ENCODE measurements around the gene PARVB. TPM values are rescaled to one million over a fixed set of nuclear protein-coding genes. Genes with fewer than 3 reads are reported as not detected.

PARVB gene
- total and polyA plus RNA-seq, 2 donors (not counting 1 experiment from before 2014, with no cell fraction given) = 12.1 to 47.3 TPM

GRCh38 chr22:44220727-44221680, 196.9 kb downstream of the PARVB start:
- DNase-seq (ENCODE audit: low read depth in 2 of 2) = no peak
- no peak overlapping the region for H3K9ac ChIP-seq (ENCODE audit: insufficient read depth, low read length)
- no peak overlapping the region for H2AFZ ChIP-seq (ENCODE audit: low read length)
- peaks cover 2% of the 10 kb centered on the region for H3K27me3 ChIP-seq (ENCODE audit: control insufficient read depth, insufficient read depth, low read length)
- H3K79me2 ChIP-seq (ENCODE audit: control insufficient read depth, insufficient read depth, low read length) = no peaks in the 10 kb centered on the region
- no peak overlapping the region for H3K4me2 ChIP-seq (ENCODE audit: extremely low read depth, insufficient read depth, low read length)
- H3K9me3 ChIP-seq (ENCODE audit: control insufficient read depth, insufficient read depth, low read depth, low read length) = no peaks in the 10 kb centered on the region
- no peaks in the 10 kb centered on the region for H3K36me3 ChIP-seq (ENCODE audit: control insufficient read depth, insufficient read depth, low read length)
- no peaks in the 10 kb centered on the region for H3K4me1 ChIP-seq (ENCODE audit: control insufficient read depth, extremely low read depth, insufficient read depth, low read length)
- no peak for TF ChIP-seq EZH2 (IDR thresholded peaks at IDR 0.05; ENCODE audit: low read length, missing control alignments)
- TF ChIP-seq CTCF (conservative IDR thresholded peaks at IDR 0.05 in 1 of 2, IDR thresholded peaks at IDR 0.05 in 1 of 2; ENCODE audit: low read depth in 1 of 2, low read length in 2 of 2) = no peak
- no peak overlapping the region for H3K4me3 ChIP-seq (replicated peaks in 1 of 4; ENCODE audit: control extremely low read depth in 1 of 4, insufficient read depth in 1 of 4, low read depth in 3 of 4, low read length in 4 of 4)
- no peak overlapping the region for H3K27ac ChIP-seq (ENCODE audit: insufficient read depth, low read length)
- H4K20me1 ChIP-seq (ENCODE audit: control insufficient read depth, extremely low read depth, insufficient read depth, low read length) = no peaks in the 10 kb centered on the region

- no peak overlapping the region for H2AFZ ChIP-seq (ENCODE audit: low read length)
- no peak for DNase-seq (ENCODE audit: low read depth in 2 of 2)
- no peaks in the 10 kb centered on the region for H3K9me3 ChIP-seq (ENCODE audit: control insufficient read depth, insufficient read depth, low read depth, low read length)
- H3K36me3 ChIP-seq (ENCODE audit: control insufficient read depth, insufficient read depth, low read length) = no peaks in the 10 kb centered on the region
- no peak overlapping the region for H3K4me2 ChIP-seq (ENCODE audit: extremely low read depth, insufficient read depth, low read length)
- H4K20me1 ChIP-seq (ENCODE audit: control insufficient read depth, extremely low read depth, insufficient read depth, low read length) = no peaks in the 10 kb centered on the region
- H3K4me1 ChIP-seq (ENCODE audit: control insufficient read depth, extremely low read depth, insufficient read depth, low read length) = no peaks in the 10 kb centered on the region
- TF ChIP-seq CTCF (conservative IDR thresholded peaks at IDR 0.05 in 1 of 2, IDR thresholded peaks at IDR 0.05 in 1 of 2; ENCODE audit: low read depth in 1 of 2, low read length in 2 of 2) (no peak), EZH2 (IDR thresholded peaks at IDR 0.05; ENCODE audit: low read length, missing control alignments) (no peak)
- peaks cover 2% of the 10 kb centered on the region for H3K27me3 ChIP-seq (ENCODE audit: control insufficient read depth, insufficient read depth, low read length)
- H3K9ac ChIP-seq (ENCODE audit: insufficient read depth, low read length) = no peak overlapping the region
- H3K79me2 ChIP-seq (ENCODE audit: control insufficient read depth, insufficient read depth, low read length) = no peaks in the 10 kb centered on the region
- no peak overlapping the region for H3K27ac ChIP-seq (ENCODE audit: insufficient read depth, low read length)
- no peak overlapping the region for H3K4me3 ChIP-seq (replicated peaks in 1 of 4; ENCODE audit: control extremely low read depth in 1 of 4, insufficient read depth in 1 of 4, low read depth in 3 of 4, low read length in 4 of 4)
These were observed 197.8 kb downstream of the PARVB start for GRCh38 chr22:44221710-44222475.

Other genes with a start within 250 kb of the PARVB start
- gene EFCAB6, start 212.0 kb upstream of the PARVB start, total RNA-seq = 1.5 and 2.3 TPM in 2 replicates
- gene EFCAB6, start 212.0 kb upstream of the PARVB start, polyA plus RNA-seq = 0.38 and 1.0 TPM in 2 replicates
- gene SULT4A1, start 161.8 kb upstream of the PARVB start, total RNA-seq = under 0.01 and 0.50 TPM in 2 replicates
- gene SULT4A1, start 161.8 kb upstream of the PARVB start, polyA plus RNA-seq = 0.09 and 0.16 TPM in 2 replicates
- under 0.01 and 0.33 TPM in 2 replicates for gene PNPLA5, start 132.3 kb upstream of the PARVB start, total RNA-seq
- gene PNPLA5, start 132.3 kb upstream of the PARVB start, polyA plus RNA-seq = 0.06 TPM in 1 of 2 replicates, not detected in the other
- gene PNPLA3, start 100.5 kb upstream of the PARVB start, total RNA-seq = 3.6 and 12.6 TPM in 2 replicates
- 4.6 and 6.8 TPM in 2 replicates for gene PNPLA3, start 100.5 kb upstream of the PARVB start, polyA plus RNA-seq
- 32.9 TPM in 2 replicates for gene SAMM50, start 68.9 kb upstream of the PARVB start, total RNA-seq
- gene SAMM50, start 68.9 kb upstream of the PARVB start, polyA plus RNA-seq = 45.7 and 63.6 TPM in 2 replicates
- not detected in 2 replicates for gene PARVG, start 156.6 kb downstream of the PARVB start, total RNA-seq
- gene PARVG, start 156.6 kb downstream of the PARVB start, polyA plus RNA-seq = not detected in 2 replicates